HCT116 (cell line): Measurements from ENCODE around the gene PARP2. TPM values are rescaled to one million over a fixed set of nuclear protein-coding genes. Genes with fewer than 3 reads are reported as not detected.

ENCODE experiments used
- ATAC-seq: fragments of 200-7000 bp; cut with Tn5 transposase; 2 replicates; pipeline ENCODE4 v1.9.1; 2020; ENCODE audit warnings: mild to moderate bottlenecking, moderate library complexity
- BruUV-seq: library from RNA; stranded (reverse); fragments of 400-500 nt; replicated peaks from 2 replicates; lab custom pipeline; 2021; lab: Mats Ljungman, UMichigan
- CTCF ChIA-PET: fragments of 300-600 bp; sonication (Branson Sonifier 250); formaldehyde crosslinking; loops from one replicate; lab custom pipeline; 2021; ENCODE audit warnings: antibody characterized with exemption; lab: Charles Lee
- POLR2A ChIA-PET: fragments of 300-600, 350-600 bp; sonication (Branson Sonifier 250); formaldehyde crosslinking; loops from one replicate; lab custom pipeline; 2021; ENCODE audit warnings: antibody characterized with exemption; lab: Charles Lee
- RAD21 ChIA-PET, 2 experiments: fragments of 300-600 bp; sonication (Branson Sonifier 250); formaldehyde crosslinking; loops; one replicate each; lab custom pipeline; 2023; ENCODE audit warnings: low total read pairs in 2 of 2; ENCODE audit not compliant: uncharacterized antibody in 2 of 2, unreplicated experiment in 2 of 2, low non-redundant PET in 1 of 2; lab: Charles Lee
- DNase-seq: peaks from one replicate; pipeline ENCODE4 v3.0.0-alpha.2; 2010; ENCODE audit warnings: low read depth, low spot score
- H2AFZ ChIP-seq: fragments of 200-600 bp; shearing (Covaris generic), sonication (generic); 2 replicates; pipeline ENCODE4 v1.6.1; 2017; ENCODE audit warnings: low read depth, mixed run types, mixed read lengths, antibody characterized with exemption, low read length; ENCODE audit not compliant: poor library complexity, severe bottlenecking
- H3K27ac ChIP-seq: 2 replicates; pipeline ENCODE4 v1.5.1; 2012; ENCODE audit warnings: low read depth, low read length
- H3K27me3 ChIP-seq: fragments of 200-600 bp; sonication (generic); 2 replicates; pipeline ENCODE4 v1.6.1; 2016; ENCODE audit warnings: mixed run types, low read length, mixed read lengths; ENCODE audit not compliant: insufficient read depth
- H3K36me3 ChIP-seq, 2 experiments: fragments of 200-500 bp in 1 of 2; fragments of 200-600 bp in 1 of 2; sonication (Bioruptor generic) in 1 of 2; sonication (generic) in 1 of 2; 2 replicates each; pipeline versions ENCODE4 v1.5.1 to v1.6.1; 2014 to 2016; ENCODE audit warnings: low read length in 2 of 2, inconsistent platforms in 1 of 2, mixed read lengths in 1 of 2, mixed run types in 1 of 2; ENCODE audit not compliant: insufficient read depth in 2 of 2, control insufficient read depth in 1 of 2
- H3K4me1 ChIP-seq, 2 experiments: fragments of 200-600 bp in 1 of 2; sonication (generic) in 1 of 2; 2 replicates each; pipeline versions ENCODE4 v1.5.1 to v1.6.1; 2012 to 2017; ENCODE audit warnings: low read length in 2 of 2, inconsistent platforms in 1 of 2, mild to moderate bottlenecking in 1 of 2, mixed read lengths in 1 of 2, mixed run types in 1 of 2, moderate library complexity in 1 of 2; ENCODE audit not compliant: insufficient read depth in 2 of 2, control insufficient read depth in 1 of 2
- H3K4me2 ChIP-seq: fragments of 200-600 bp; sonication (generic); 2 replicates; pipeline ENCODE4 v1.6.1; 2017; ENCODE audit warnings: mixed run types, low read length, mixed read lengths
- H3K4me3 ChIP-seq, 2 experiments: fragments of 200-600 bp in 1 of 2; sonication (generic) in 1 of 2; replicated peaks in 1 of 2; 2 replicates each; pipeline ENCODE4 v1.5.1; 2011 to 2016; ENCODE audit warnings: low read length in 2 of 2, control low read depth in 1 of 2, low read depth in 1 of 2, mild to moderate bottlenecking in 1 of 2, mixed read lengths in 1 of 2, mixed run types in 1 of 2
- H3K79me2 ChIP-seq: fragments of 200-600 bp; sonication (generic); 2 replicates; pipeline ENCODE4 v1.6.1; 2017; ENCODE audit warnings: mild to moderate bottlenecking, mixed run types, low read length, moderate library complexity, mixed read lengths; ENCODE audit not compliant: insufficient read depth
- H3K9ac ChIP-seq: fragments of 200-600 bp; sonication (generic); 2 replicates; pipeline ENCODE4 v1.6.1; 2016; ENCODE audit warnings: low read length, mixed read lengths
- H3K9me2 ChIP-seq: fragments of 200-600 bp; sonication (generic), shearing (Covaris generic); 2 replicates; pipeline ENCODE4 v1.6.1; 2017; ENCODE audit warnings: mixed run types, mild to moderate bottlenecking, moderate library complexity; ENCODE audit not compliant: insufficient read depth
- H3K9me3 ChIP-seq, 2 experiments: fragments of 200-500 bp in 1 of 2; fragments of 200-600 bp in 1 of 2; sonication (Bioruptor generic) in 1 of 2; sonication (generic) in 1 of 2; 2 replicates each; pipeline ENCODE4 v1.6.1; 2014 to 2017; ENCODE audit warnings: low read length in 2 of 2, mixed read lengths in 2 of 2, inconsistent platforms in 1 of 2, low read depth in 1 of 2, mild to moderate bottlenecking in 1 of 2, mixed run types in 1 of 2, moderate library complexity in 1 of 2; ENCODE audit not compliant: control insufficient read depth in 1 of 2, insufficient read depth in 1 of 2
- H4K20me1 ChIP-seq: fragments of 200-600 bp; sonication (generic), shearing (Covaris generic); 2 replicates; pipeline ENCODE4 v1.6.1; 2017; ENCODE audit warnings: mixed run types, mild to moderate bottlenecking, moderate library complexity; ENCODE audit not compliant: insufficient read depth
- EGR1 ChIP-seq: IDR thresholded peaks from 2 replicates; pipeline ENCODE4 v1.6.1; 2012; ENCODE audit warnings: low read depth
- EZH2phosphoT487 ChIP-seq: fragments of 200-600 bp; IDR thresholded peaks from 2 replicates; pipeline ENCODE4 v1.6.1; 2018; ENCODE audit warnings: antibody characterized with exemption, borderline replicate concordance
- FOSL1 ChIP-seq: IDR thresholded peaks from 2 replicates; pipeline ENCODE4 v1.6.1; 2012; ENCODE audit warnings: low read depth
- POLR2AphosphoS5 ChIP-seq: IDR thresholded peaks from 2 replicates; pipeline ENCODE4 v1.6.1; 2011; ENCODE audit warnings: mild to moderate bottlenecking, low read depth, low read length, moderate library complexity
- SIN3A ChIP-seq: IDR thresholded peaks from 2 replicates; pipeline ENCODE4 v1.6.1; 2012; ENCODE audit warnings: low read depth
- SRF ChIP-seq: IDR thresholded peaks from 2 replicates; pipeline ENCODE4 v1.6.1; 2012; ENCODE audit warnings: low read depth
- ZFX ChIP-seq: fragments of 450-650 bp; IDR thresholded peaks from 2 replicates; pipeline ENCODE4 v1.6.1; 2017
- intact Hi-C: fragments of 100-400 bp; cut with micrococcal nuclease; formaldehyde crosslinking; loops from 2 replicates; pipeline ENCODE4 v1.10.0; 2022
- total RNA-seq: library from RNA; stranded (reverse); gene quantifications from one replicate; pipeline ENCODE4 v1.2.1, GENCODE V29; 2021; ENCODE audit not compliant: unreplicated experiment
- TF ChIP-seq, protein P1 (sequence below): IDR thresholded peaks from 2 replicates; pipeline ENCODE4 v1.6.1; 2012
- TF ChIP-seq, protein P2 (sequence below): IDR thresholded peaks from 2 replicates; pipeline ENCODE4 v1.6.1; 2012; ENCODE audit warnings: low read depth

The PARP2 gene
- total RNA-seq, 1 experiment from 2014 or later: 51.8 TPM

DNA sequence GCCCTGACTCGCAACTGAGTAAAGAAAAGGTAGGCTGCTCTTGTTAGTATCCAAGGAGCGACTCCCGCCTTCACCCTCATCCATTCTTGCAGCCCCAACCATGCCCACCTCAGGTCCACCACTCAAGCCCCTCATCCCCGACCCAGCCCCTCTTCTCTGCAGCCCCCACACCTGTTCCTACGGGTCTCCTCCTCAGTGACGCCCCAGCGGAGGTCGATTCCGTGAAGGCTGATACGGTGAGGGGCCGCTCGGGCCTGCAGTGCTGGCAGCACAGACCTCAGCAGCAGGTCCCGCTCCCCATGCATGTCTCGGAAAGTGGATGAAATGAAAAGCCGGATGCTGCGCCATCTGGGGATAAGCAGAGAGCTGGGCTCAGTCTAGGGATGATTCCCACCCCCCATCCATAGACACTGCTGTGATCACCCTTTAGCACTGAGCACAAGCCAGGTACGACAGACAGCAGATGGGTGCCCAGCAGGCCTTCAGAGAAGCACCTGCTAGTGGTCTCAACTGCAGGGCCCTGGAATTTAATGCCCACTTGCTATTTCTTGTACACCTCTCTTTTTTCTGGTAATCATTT lies 42.9 kb downstream of the PARP2 start:
- CTCF ChIA-PET: no interaction called here
- H3K9ac ChIP-seq: no peak overlapping the region
- DNase-seq (no peak), ATAC-seq (no peak)
- RAD21 ChIA-PET: no interaction called here
- no TSS peak for BruUV-seq
- no peaks in the 10 kb centered on the region for H3K4me1 ChIP-seq
- no peak overlapping the region for H3K4me3 ChIP-seq
- H2AFZ ChIP-seq: no peak overlapping the region
- intact Hi-C loops: no loop called here
- no peak overlapping the region for H3K27ac ChIP-seq
- H3K9me2 ChIP-seq: no peaks in the 10 kb centered on the region
- no peak for TF ChIP-seq EGR1
- no peak for TF ChIP-seq POLR2AphosphoS5
- TF ChIP-seq, protein P1, sequence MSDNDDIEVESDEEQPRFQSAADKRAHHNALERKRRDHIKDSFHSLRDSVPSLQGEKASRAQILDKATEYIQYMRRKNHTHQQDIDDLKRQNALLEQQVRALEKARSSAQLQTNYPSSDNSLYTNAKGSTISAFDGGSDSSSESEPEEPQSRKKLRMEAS: no peak
- TF ChIP-seq EZH2phosphoT487: no peak
- TF ChIP-seq, protein P2, sequence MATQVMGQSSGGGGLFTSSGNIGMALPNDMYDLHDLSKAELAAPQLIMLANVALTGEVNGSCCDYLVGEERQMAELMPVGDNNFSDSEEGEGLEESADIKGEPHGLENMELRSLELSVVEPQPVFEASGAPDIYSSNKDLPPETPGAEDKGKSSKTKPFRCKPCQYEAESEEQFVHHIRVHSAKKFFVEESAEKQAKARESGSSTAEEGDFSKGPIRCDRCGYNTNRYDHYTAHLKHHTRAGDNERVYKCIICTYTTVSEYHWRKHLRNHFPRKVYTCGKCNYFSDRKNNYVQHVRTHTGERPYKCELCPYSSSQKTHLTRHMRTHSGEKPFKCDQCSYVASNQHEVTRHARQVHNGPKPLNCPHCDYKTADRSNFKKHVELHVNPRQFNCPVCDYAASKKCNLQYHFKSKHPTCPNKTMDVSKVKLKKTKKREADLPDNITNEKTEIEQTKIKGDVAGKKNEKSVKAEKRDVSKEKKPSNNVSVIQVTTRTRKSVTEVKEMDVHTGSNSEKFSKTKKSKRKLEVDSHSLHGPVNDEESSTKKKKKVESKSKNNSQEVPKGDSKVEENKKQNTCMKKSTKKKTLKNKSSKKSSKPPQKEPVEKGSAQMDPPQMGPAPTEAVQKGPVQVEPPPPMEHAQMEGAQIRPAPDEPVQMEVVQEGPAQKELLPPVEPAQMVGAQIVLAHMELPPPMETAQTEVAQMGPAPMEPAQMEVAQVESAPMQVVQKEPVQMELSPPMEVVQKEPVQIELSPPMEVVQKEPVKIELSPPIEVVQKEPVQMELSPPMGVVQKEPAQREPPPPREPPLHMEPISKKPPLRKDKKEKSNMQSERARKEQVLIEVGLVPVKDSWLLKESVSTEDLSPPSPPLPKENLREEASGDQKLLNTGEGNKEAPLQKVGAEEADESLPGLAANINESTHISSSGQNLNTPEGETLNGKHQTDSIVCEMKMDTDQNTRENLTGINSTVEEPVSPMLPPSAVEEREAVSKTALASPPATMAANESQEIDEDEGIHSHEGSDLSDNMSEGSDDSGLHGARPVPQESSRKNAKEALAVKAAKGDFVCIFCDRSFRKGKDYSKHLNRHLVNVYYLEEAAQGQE: no peak
- no peak for TF ChIP-seq ZFX
- no peak for TF ChIP-seq FOSL1
- TF ChIP-seq SRF: no peak
- TF ChIP-seq SIN3A: no peak
- H3K4me2 ChIP-seq: no peak overlapping the region
- no peaks in the 10 kb centered on the region for H3K9me3 ChIP-seq
- no peaks in the 10 kb centered on the region for H4K20me1 ChIP-seq
- POLR2A ChIA-PET: no interaction called here
- H3K36me3 ChIP-seq: peaks cover 27 to 47% of the 10 kb centered on the region in 2 experiments; a peak in 3 of 4 replicates
- no peaks in the 10 kb centered on the region for H3K27me3 ChIP-seq
- no peaks in the 10 kb centered on the region for H3K79me2 ChIP-seq
